A549 treated with Hydrocortisone at 1 μM for 4 hours (cell line): Measurements from ENCODE around the gene FLII. TPM values are rescaled to one million over a fixed set of nuclear protein-coding genes. Genes with fewer than 3 reads are reported as not detected.

ENCODE experiments used
- total RNA-seq: library from RNA; stranded (reverse); fragments of 200-300 nt; extraction: Qiagen RNA extraction; gene quantifications from 5 replicates; pipeline ENCODE4 v1.2.3, GENCODE V29; 2022

FLII gene
- 231 to 243 TPM (median 234 TPM) in 5 replicates for total RNA-seq

DNA sequence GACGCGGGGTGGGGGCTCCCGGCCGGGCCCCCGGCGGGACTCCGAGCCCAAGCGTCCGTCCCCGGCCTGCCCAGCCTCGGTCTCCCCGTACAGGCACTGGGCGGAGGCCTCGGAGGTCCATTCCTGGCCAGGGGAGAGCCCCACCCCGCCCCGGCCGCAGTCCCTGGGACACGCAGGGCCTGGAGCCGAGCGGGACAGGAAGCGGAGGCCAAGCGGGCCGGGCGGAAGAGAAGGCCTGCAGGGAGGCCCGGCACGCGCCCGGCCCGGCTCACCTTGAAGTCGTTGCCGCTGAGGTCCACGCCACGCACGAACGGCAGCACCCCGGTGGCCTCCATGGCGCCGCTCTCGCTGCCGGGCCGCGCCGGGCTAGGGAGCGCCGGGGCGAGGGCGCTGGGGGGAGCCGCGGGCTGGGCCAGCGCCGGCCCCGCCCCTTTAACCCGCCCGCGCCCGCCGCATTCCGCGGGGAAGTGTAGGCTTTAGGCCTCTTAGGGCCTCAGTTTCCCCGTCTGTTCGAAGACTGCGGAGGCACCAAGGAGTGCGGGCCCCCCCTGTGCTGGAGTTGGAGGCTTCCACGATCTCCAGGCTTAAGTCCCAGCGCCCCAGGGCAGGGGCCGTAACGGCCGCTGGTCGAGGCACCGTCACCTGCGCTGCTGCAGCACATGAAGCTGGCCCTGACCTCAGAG lies at the start of gene FLII:
Gene FLII, minus strand, starts transcription at position 383 of the 683 bp plus-strand sequence. Its CDS starts 48 bp downstream, at position 335.

DNA sequence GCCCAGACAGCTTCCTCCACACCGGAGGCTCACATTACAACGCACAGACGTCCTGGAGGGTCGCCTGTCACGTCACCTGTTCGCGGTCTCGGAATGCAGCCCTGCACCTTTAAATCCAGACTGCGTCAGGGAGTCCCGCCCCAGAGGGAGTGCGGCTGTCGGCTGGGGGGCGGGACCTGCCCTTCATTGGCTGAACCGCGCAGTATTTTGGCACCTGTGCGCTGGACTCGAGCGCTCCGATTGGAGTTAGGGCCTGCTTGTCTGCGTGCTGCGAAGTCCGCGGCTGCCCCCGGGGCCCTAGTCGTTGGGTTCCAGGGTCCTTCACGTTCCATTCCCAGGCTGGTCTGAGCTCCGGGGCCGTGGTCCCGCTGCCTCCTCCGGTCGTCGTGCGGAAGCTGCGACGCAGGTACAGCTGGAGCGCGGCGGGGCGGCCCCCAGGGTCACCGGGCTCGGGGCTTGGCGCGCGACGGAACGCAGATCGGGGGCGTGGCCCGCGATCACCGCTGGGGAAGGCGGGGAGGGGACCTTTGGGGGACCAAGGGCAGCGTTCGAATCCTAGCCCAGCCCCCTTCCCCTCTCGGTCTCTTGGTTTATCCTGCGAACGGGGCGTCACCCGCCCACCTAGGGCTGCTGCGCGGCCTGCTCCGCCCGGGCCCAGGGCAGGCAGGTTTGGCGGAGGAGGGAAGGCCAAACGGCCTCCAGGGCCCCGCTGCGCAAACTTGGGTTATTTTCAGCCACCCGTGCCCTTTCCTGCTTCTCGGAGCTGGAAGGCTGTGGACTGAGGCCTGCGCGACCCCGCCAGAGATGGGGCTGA lies 2.0 kb upstream of the FLII start, which contains the start of gene MIEF2:
Gene MIEF2, plus strand, starts transcription at position 331 of the 814 bp plus-strand sequence. CDS start 2,059 bp downstream, outside the sequence.

DNA sequence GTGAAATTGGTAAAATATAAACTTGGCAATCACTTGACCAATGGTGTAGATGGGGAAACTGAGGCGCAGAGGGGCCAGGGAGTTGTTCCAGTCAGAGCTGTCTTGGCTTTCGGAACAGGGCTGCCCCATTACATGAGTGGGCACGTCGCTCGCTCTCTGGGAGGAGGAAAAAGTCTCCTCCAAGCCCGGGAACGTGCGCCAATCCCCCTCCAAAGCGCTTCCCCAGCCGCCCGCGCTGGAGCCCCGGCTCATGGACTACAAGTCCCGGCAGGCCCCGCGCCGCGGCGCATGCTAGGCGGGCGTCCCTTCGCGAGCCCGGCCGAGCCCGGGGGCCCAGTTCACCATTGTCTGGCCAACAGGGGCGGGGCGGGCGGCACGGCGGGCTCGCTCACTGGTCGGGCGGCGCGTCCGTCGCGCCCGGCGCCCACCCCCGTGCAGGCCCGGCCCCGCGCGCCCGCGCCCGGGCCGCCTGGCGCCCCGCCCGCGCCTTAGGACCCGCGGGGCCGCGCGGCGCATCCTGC lies 33.4 kb downstream of the FLII start, which contains the start of gene LLGL1:
Gene LLGL1, plus strand, starts transcription at position 515 of the 521 bp plus-strand sequence. CDS start 48 bp downstream, outside the sequence.

Other genes starting within 250 kb of the FLII start
- gene ATPAF2, start 219.6 kb downstream of the FLII start, total RNA-seq = 22.8 to 30.3 TPM (median 30.2 TPM) in 5 replicates
- 8.3 to 11.3 TPM (median 10.5 TPM) in 5 replicates for gene GID4, start 219.3 kb downstream of the FLII start, total RNA-seq
- gene DRG2, start 170.8 kb downstream of the FLII start, total RNA-seq = 48.8 to 54.9 TPM (median 51.3 TPM) in 5 replicates
- 0.34 to 0.54 TPM (median 0.37 TPM) in 5 replicates for gene MYO15A, start 150.0 kb downstream of the FLII start, total RNA-seq
- 48.1 to 62.0 TPM (median 51.7 TPM) in 5 replicates for gene ALKBH5, start 74.9 kb downstream of the FLII start, total RNA-seq
- 12.6 to 16.9 TPM (median 15.1 TPM) in 5 replicates for gene LLGL1, start 33.1 kb downstream of the FLII start, total RNA-seq
- gene MIEF2, start 1.9 kb upstream of the FLII start, total RNA-seq = 8.3 to 10.5 TPM (median 10.3 TPM) in 5 replicates
- 32.3 to 41.4 TPM (median 35.8 TPM) in 5 replicates for gene TOP3A, start 56.3 kb upstream of the FLII start, total RNA-seq
- gene SMCR8, start 56.6 kb upstream of the FLII start, total RNA-seq = 14.8 to 19.7 TPM (median 15.4 TPM) in 5 replicates
- gene SHMT1, start 104.8 kb upstream of the FLII start, total RNA-seq = 44.8 to 51.5 TPM (median 46.6 TPM) in 5 replicates
- gene EVPLL, start 119.0 kb upstream of the FLII start, total RNA-seq = not detected in 5 replicates
- not detected in 5 replicates for gene LGALS9C, start 218.1 kb upstream of the FLII start, total RNA-seq